Esophagus muscularis mucosa (tissue), 4 donors: ENCODE measurements around the gene SORBS1. TPM values are rescaled to one million over a fixed set of nuclear protein-coding genes. Genes with fewer than 3 reads are reported as not detected.

Source experiments
- DNase-seq: peaks from one replicate; pipeline ENCODE4 v3.0.0-alpha.2; 2017; ENCODE audit errors: extremely low spot score
- H3K27ac ChIP-seq, 4 donors: fragments of 200-600 bp; sonication (generic); replicated peaks in 1 of 4; 1 replicate in 3 of 4; 2 replicates in 1 of 4; pipeline ENCODE4 v1.5.1; 2016 to 2019; ENCODE audit warnings: mild to moderate bottlenecking in 1 of 4
- H3K27me3 ChIP-seq, 4 donors: fragments of 200-600 bp; sonication (generic); one replicate each; pipeline versions ENCODE4 v1.5.1 to v1.6.0; 2016 to 2019
- H3K36me3 ChIP-seq, 4 donors: fragments of 200-600 bp; sonication (generic); one replicate each; pipeline ENCODE4 v1.5.1; 2016 to 2019
- H3K4me1 ChIP-seq, 4 donors: fragments of 200-600 bp; sonication (generic); one replicate each; pipeline ENCODE4 v1.5.1; 2016 to 2019
- H3K4me3 ChIP-seq, 4 donors: fragments of 200-600 bp; sonication (generic); 1 replicate in 2 of 4; 2 replicates in 2 of 4; pipeline ENCODE4 v1.5.1; 2016 to 2019; ENCODE audit warnings: mild to moderate bottlenecking in 4 of 4, moderate library complexity in 1 of 4
- H3K9me3 ChIP-seq, 4 donors: fragments of 200-600 bp; sonication (generic); 1 replicate in 3 of 4; 2 replicates in 1 of 4; pipeline ENCODE4 v1.5.1; 2016 to 2019
- EP300 ChIP-seq: sonication (generic); formaldehyde crosslinking; IDR thresholded peaks from one replicate; pipeline ENCODE4 v1.6.1; 2017; ENCODE audit warnings: antibody characterized with exemption
- POLR2A ChIP-seq: fragments of 450-650 bp; IDR thresholded peaks from one replicate; pipeline ENCODE4 v1.6.1; 2017; ENCODE audit warnings: antibody characterized with exemption, moderate library complexity, mild to moderate bottlenecking, low read depth
- POLR2AphosphoS5 ChIP-seq, 2 donors: sonication (generic); formaldehyde crosslinking; IDR thresholded peaks; one replicate each; pipeline ENCODE4 v1.6.1; 2017; ENCODE audit warnings: antibody characterized with exemption in 2 of 2
- WGBS: methylation state at CpG from one replicate; pipeline ENCODE4 v1.1.5; 2018; 5-methylcytosine and 5-hydroxymethylcytosine counted together
- intact Hi-C: fragments of 100-400 bp; cut with DNase I; formaldehyde crosslinking; loops from one replicate; pipeline ENCODE4 v1.15.1; 2023
- total RNA-seq, 4 donors: library from RNA; depleted of rRNA; stranded (reverse); fragments of >200 nt; gene quantifications; one replicate each; pipeline versions ENCODE4 v1.1.0 to v1.2.1, GENCODE V29; 2016
- TF ChIP-seq, protein P1 (sequence below), 3 experiments: fragments of 200-600 bp in 2 of 3; fragments of 450-650 bp in 1 of 3; sonication (generic) in 2 of 3; IDR thresholded peaks; one replicate each; pipeline ENCODE4 v1.5.1; 2017 to 2019; ENCODE audit warnings: antibody characterized with exemption in 3 of 3, mild to moderate bottlenecking in 2 of 3, moderate library complexity in 1 of 3

Gene SORBS1
- total RNA-seq, 4 donors from 2014 or later: 1,569 to 2,231 (median 1,854) TPM

DNA sequence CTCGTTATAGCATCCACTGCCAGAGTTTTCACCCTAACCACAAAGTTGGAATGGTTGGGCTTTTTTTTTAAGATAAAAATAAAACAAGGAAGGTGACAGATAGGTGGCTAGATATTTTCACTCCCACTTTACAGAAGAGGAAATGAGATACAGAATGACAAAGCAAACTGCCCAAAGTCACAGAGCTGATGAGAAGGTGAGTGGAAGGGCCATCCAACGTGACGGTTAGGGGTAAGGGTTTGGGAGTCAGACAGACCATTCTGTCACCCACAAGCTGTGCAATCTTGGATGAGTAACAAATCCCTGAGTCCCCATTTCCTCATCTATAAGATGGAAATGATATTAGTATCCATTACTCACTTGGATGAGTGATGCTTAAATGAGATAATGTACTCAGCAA is 163.4 kb downstream of the SORBS1 start:
- H3K36me3 ChIP-seq: peaks cover 51 to 92% (median 88%) of the 10 kb centered on the region in 4 donors
- no peaks in the 10 kb centered on the region for H3K27me3 ChIP-seq
- H3K9me3 ChIP-seq: no peaks in the 10 kb centered on the region
- TF ChIP-seq EP300 (no peak), POLR2AphosphoS5 (IDR thresholded peaks at IDR 0.05) (no peak), POLR2A (no peak)
- TF ChIP-seq, protein P1, sequence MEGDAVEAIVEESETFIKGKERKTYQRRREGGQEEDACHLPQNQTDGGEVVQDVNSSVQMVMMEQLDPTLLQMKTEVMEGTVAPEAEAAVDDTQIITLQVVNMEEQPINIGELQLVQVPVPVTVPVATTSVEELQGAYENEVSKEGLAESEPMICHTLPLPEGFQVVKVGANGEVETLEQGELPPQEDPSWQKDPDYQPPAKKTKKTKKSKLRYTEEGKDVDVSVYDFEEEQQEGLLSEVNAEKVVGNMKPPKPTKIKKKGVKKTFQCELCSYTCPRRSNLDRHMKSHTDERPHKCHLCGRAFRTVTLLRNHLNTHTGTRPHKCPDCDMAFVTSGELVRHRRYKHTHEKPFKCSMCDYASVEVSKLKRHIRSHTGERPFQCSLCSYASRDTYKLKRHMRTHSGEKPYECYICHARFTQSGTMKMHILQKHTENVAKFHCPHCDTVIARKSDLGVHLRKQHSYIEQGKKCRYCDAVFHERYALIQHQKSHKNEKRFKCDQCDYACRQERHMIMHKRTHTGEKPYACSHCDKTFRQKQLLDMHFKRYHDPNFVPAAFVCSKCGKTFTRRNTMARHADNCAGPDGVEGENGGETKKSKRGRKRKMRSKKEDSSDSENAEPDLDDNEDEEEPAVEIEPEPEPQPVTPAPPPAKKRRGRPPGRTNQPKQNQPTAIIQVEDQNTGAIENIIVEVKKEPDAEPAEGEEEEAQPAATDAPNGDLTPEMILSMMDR (IDR thresholded peaks at IDR 0.05): no peak
- H3K4me3 ChIP-seq: no peak overlapping the region
- 45% methylated on average over 3 of the region's 3 CpGs for WGBS
- no peak for DNase-seq
- H3K4me1 ChIP-seq: peaks cover 67 to 97% (median 94%) of the 10 kb centered on the region in 4 donors
- intact Hi-C loops: no loop called here
- peak overlapping the region; percentile 85 to 97 (median 94) for H3K27ac ChIP-seq

DNA sequence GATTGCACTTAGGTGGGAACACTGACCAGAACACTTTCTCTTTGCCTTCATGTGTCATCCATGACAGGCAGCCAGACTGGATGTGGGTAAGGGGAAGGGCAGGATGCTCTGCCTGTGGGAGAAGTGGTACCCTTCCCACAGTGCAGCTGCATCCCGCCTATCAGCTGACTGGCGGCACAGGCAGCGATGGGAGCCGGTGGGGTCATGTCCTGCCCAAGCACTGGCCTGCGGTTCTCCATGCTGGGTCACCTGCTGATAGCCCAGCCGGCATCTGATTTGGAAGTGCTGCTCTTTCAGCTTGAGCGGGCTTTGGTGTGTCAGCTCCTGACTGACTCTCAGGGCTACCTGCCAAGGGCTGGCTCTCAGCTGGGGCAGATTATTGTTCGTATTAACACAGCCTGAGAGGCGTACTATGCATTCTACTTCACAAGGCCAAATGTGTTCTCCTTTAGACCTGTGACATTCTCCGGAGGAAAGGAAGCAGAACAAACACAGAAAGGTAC is 165.2 kb downstream of the SORBS1 start:
- peaks cover 46 to 92% (median 88%) of the 10 kb centered on the region in 4 donors for H3K36me3 ChIP-seq
- TF ChIP-seq, protein P1 (IDR thresholded peaks at IDR 0.05): no peak
- peak in 1 of 2 donors; percentile 73 for TF ChIP-seq POLR2AphosphoS5 (IDR thresholded peaks at IDR 0.05)
- WGBS: 45% methylated on average over 4 of the region's 10 CpGs
- H3K27me3 ChIP-seq: no peaks in the 10 kb centered on the region
- H3K9me3 ChIP-seq: no peaks in the 10 kb centered on the region
- H3K27ac ChIP-seq: peak overlapping the region; percentile 85 to 97 (median 94)
- peaks cover 82 to 97% (median 94%) of the 10 kb centered on the region in 4 donors for H3K4me1 ChIP-seq
- no peak for DNase-seq
- intact Hi-C loops: no loop called here
- no peak overlapping the region for H3K4me3 ChIP-seq

DNA sequence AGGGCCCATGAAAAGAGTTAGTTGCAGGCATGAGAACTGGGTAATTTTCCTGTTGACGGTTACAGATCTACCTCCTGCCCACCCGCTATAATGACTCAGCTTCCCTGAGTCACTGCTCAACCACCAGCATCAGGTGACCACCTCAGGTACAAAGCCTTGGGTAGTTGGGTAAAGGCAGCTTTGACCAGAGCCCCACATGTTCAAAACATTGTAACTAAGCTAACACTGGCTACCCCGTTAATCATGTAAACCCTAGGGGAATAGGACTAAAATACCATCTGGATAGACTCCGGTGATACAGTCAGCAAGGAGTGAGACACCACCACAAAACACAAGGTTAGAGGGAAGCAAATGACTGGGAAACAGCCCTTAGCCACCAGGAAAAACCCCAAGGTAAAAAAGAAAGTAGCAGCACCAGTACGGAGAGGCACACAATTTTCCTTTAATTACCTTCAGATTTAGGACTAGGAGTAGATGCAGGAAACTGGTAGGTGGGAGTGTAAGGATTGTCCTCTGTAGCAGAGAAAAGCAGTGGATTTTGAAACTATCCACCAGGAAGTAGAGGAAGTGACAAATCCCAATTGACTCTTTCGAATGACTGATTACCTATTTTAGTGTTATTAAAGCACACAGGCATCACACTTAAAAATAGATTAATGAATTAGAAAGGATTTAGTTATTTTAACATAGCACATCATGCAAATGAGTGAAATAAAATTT is 166.8 kb downstream of the SORBS1 start:
- intact Hi-C loops: no loop called here
- WGBS: 69% methylated on average over 5 of the region's 6 CpGs
- peaks cover 46 to 93% (median 89%) of the 10 kb centered on the region in 4 donors for H3K36me3 ChIP-seq
- peak overlapping the region; percentile 42 to 97 (median 82) for H3K27ac ChIP-seq
- TF ChIP-seq POLR2A: no peak
- peak; percentile 55 to 70 for TF ChIP-seq POLR2AphosphoS5 (IDR thresholded peaks at IDR 0.05)
- DNase-seq: no peak
- H3K27me3 ChIP-seq: no peaks in the 10 kb centered on the region
- H3K4me3 ChIP-seq: no peak overlapping the region
- peaks cover 81 to 97% (median 95%) of the 10 kb centered on the region in 4 donors for H3K4me1 ChIP-seq
- no peaks in the 10 kb centered on the region for H3K9me3 ChIP-seq

DNA sequence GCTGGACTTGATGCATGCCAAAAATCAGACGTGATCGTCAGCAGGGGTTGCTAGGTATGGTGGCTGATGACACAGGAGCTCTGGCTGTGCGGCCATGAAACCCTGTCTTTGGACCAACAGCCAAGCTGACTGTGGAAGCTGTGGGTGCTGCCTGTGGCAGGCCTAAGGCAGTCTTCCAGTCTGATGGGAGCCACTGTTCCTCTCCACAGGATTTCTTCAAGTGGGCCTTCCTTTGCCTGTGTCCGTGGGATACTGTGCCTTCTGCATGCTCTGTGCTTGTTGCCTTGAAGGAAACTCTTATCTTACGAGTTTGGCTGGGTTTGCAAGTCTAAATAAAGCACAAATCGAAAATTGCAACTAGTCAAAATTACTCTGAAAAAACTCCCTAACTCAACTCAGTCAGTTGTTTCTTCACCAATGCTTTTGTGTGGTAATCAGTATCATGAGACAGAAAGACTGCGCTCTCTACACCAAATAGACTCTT is 168.4 kb downstream of the SORBS1 start:
- peak overlapping the region; percentile 67 to 97 (median 86) for H3K27ac ChIP-seq
- H3K4me1 ChIP-seq: peaks cover 83 to 97% (median 95%) of the 10 kb centered on the region in 4 donors
- TF ChIP-seq POLR2A (no peak), POLR2AphosphoS5 (IDR thresholded peaks at IDR 0.05) (peak in 1 of 2 donors; percentile 63), EP300 (no peak)
- TF ChIP-seq, protein P1 (IDR thresholded peaks at IDR 0.05): no peak
- no peaks in the 10 kb centered on the region for H3K27me3 ChIP-seq
- H3K4me3 ChIP-seq: no peak overlapping the region
- no peak for DNase-seq
- intact Hi-C loops: no loop called here
- H3K9me3 ChIP-seq: no peaks in the 10 kb centered on the region
- WGBS: 46% methylated on average over 7 of the region's 7 CpGs
- peaks cover 31 to 82% (median 76%) of the 10 kb centered on the region in 4 donors for H3K36me3 ChIP-seq

DNA sequence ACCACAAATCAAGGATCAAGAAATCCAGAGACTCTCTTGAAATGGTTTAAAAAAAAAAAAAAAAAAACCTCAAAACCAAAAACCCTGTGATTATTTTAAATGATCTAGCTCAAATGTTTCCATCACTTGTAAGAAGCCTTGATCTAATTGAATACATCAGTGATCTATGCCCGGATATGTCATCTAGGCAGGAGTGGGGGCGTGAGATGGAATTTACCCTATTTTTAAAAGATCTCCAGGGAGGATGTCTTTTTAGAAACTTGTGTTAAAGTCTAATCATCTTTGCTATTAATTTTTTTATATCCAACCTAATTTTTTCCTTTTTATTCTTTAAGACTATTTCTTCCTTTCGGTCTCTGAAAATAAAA is 169.0 kb downstream of the SORBS1 start:
- no peak for TF ChIP-seq POLR2A
- TF ChIP-seq EP300: no peak
- TF ChIP-seq, protein P1 (IDR thresholded peaks at IDR 0.05): no peak
- TF ChIP-seq POLR2AphosphoS5 (IDR thresholded peaks at IDR 0.05): no peak
- DNase-seq: no peak
- 61% methylated on average over 3 of the region's 3 CpGs for WGBS
- Histone ChIP-seq H3K9me3 (no peaks in the 10 kb centered on the region), H3K4me1 (peaks cover 88 to 99% (median 95%) of the 10 kb centered on the region in 4 donors), H3K27me3 (no peaks in the 10 kb centered on the region), H3K4me3 (no peak overlapping the region), H3K36me3 (peaks cover 28 to 78% (median 76%) of the 10 kb centered on the region in 4 donors), H3K27ac (peak overlapping the region; percentile 67 to 97 (median 86))
- intact Hi-C loops: no loop called here
